Measurements from ENCODE around the gene GNA12.

Gene GNA12

DNA sequence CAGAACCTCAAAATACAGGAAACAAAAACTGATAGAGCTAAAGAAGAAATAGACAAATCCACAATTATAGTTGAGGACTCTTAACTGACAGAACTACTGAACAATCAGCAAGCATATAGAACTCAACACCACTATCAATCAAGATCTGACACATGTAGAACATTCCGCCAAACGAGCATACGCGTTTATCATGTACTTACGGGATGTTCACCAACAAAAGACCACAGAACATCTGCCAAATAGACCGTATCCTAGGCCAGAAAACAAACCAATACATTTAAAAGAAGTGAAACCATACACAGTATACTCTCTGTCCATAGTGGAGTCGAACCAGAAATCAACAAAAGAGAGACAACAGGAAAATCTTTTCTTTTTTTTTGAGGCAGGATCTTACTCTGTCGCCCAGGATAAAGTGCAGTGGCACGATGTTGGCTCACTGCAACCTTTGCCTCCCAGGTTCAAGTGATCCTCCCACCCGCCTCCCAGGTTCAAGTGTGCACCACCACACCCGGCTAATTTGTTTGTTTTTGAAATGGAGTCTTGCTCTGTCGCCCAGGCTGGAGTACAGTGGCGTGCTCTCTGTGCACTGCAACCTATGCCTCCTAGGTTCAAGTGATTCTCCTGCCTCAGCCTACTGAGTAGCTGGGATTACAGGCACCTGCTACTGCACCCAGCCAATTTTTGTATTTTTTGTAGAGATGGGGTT, 5.1 kb downstream of the GNA12 start:
- in situ Hi-C loops (cut with MboI; ENCODE audit: low sequenced_read_pairs): no loop called here

DNA sequence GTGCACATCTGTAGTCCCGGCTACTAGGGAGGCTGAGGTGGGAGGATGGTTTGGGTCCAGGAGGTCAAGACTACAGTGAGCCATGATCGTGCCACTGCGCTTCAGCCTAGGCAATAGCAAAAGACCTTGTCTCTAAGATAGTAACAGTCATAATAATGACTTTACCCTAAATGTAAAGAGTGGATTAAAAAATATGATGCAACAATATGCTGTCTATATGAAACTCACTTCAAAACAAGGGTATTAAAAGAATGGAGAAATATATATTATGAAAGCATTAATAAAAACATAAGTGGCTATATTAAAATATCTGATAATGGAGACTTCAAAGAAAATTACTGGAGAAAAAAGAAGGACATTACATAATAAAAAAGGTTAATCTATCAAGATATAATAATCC, 5.7 kb downstream of the GNA12 start:
- in situ Hi-C loops (cut with MboI; ENCODE audit: low sequenced_read_pairs): no loop called here

DNA sequence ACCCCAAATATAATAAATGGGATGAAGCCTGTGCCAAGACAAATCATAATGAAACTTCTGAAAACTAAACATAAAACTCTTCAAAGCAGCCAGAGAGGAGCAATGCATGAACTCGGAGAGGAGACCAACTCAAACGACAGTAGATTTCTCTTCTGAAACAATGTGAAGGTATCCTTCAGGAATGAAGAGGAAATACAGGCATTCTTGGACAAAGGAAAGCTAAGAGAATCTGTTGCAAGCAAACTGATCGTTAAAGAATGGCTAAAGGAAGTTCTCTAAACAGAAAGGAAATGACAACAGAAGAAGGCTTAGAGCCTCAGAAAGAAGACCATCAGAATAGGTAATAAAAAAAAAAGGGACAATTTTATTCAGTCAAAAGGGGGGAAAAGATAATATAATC, 6.6 kb downstream of the GNA12 start:
- in situ Hi-C loops (cut with MboI; ENCODE audit: low sequenced_read_pairs): no loop called here

DNA sequence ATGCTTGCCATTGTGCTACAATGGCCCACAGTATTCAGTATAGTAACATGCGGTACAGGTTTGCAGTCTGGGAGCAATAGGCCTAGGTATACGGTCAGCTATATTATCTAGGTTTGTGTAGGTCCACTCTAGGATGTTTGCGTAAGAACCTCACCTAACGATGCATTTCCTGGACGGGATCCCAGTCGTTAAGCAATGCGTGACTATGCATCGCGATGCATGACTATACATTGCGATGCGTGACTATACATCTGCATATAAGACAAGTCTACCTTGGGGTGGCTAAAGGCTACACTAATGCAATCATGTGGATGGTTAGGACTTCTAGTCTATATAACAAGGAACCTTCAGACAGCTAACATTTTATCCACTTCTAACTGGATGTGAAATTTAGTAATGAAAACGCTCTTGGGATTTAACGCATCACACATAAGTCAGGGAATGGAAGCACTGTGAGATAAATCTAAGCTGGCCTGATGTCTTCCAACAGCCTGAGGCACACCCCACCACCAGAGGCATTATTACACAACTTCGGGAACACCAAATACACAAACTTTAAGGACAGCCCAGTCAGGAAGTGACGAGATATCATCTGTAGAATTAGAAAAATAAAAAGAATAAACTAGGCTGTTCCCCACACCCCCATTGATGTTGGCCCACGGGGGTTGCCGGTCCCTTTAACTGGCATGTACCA, 9.2 kb downstream of the GNA12 start:
- in situ Hi-C loops (cut with MboI; ENCODE audit: low sequenced_read_pairs): no loop called here

DNA sequence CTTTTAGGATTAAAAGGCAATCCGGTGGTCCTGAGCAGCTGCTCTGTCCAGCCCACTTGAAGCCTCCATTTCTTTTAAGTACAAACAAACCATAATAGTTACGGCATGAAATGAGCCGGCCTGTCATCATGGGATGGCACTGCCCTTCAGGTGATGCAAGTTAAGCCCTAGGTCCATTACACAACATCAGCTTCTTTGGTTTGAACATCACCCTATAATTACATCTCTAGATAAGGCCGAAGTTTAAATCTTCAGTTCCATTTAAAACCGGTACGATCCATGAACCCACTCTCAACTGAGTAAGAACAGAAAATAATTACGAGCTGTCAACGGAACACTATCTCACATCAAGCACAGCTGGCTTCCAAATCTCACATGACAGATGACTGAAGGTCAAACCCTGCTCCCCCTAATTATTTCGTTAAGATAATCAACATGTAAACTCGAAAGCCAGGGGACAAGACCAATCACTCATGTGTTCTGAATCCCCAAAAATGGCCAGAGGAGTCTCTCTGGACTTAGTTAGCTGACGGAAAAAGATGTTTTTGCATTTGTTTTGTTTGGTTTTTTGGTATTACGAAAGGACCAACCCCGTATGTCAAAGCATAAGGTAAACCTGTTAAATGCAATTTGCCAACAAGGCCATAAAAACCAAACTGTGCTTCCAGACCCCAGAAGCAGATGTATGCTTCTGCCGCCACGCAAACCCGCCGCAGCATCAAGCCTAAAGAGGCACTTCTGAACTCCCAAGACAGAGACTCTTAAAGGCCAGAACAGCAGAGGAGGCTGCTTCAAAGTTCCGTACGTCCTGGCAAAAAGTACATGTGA, 10.8 kb downstream of the GNA12 start:
- in situ Hi-C loops (cut with MboI; ENCODE audit: low sequenced_read_pairs): no loop called here

DNA sequence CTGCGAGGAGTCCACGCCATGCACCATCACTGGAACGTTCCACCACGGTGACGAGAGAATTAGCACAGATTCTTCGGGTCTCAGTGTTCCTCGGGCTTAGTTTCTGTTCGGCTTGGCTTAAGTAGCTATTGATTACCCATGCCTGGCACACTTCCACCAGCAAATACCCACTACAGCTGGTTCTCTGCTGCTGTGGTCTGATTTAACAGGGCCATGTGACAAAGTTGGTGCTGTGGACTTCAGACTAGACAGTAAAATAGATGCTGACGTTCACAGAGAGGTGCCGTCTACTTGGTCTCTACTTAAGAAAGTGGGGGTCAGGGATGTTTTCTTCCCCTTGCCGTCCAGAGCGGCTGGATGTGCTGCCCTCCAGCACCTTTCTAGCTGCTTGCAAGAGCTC, 11.6 kb downstream of the GNA12 start:
- in situ Hi-C loops (cut with MboI; ENCODE audit: low sequenced_read_pairs): no loop called here

DNA sequence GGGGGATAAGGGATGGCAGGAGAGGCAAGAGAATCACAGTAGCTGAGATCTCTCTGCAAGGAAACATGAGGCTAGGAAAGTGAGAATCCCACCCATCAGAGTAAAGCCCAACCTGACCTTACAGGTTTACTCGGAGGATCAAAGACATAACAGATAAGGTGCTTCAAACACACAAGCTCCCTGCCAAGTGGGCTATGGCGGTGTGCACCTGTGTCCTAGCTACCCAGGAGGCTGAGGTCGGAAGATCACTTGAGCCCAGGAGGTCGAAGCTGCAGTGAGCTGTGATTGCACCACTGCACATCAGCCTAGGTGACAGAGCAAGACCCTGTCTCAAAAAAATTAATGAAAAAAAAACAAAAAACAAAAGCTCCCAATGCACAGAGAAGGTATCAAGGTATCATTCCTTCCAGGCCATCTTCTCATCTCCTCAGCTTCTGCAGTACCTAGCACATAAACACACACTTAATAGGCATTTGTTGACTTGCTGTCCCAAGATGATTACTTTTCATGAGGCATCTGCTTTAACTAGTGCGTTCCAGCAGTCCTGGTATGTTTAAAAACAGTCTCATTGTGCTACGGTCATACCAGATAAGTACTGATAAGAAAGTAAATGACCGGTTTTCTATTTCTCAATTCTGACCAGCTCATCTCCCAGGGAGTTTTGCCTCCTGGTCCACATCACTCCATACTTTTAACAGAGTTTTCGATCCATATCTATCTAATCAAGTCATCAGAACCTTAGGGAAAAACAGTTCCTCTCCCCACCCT, 13.3 kb downstream of the GNA12 start:
- in situ Hi-C loops (cut with MboI; ENCODE audit: low sequenced_read_pairs): no loop called here

DNA sequence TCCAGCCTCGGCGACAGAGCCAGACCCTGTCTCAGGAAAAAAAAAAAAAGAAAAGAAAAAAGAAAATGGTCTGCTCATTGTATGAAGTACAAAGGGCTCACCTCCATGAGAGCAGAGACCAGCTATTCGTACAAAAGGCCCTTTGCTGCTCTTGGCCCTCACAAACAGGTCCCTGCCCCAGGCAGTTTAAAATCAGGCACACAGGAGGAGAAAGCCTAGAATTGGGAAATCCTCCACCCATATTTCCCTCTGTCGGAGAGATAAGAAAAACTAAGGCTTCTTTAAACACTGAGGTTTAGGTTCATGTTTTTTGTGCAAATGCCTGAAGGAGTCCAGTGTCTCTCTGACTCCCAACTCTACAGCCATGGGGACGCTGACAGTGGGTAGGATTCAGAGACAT, 15.1 kb downstream of the GNA12 start:
- in situ Hi-C loops (cut with MboI; ENCODE audit: low sequenced_read_pairs): no loop called here

DNA sequence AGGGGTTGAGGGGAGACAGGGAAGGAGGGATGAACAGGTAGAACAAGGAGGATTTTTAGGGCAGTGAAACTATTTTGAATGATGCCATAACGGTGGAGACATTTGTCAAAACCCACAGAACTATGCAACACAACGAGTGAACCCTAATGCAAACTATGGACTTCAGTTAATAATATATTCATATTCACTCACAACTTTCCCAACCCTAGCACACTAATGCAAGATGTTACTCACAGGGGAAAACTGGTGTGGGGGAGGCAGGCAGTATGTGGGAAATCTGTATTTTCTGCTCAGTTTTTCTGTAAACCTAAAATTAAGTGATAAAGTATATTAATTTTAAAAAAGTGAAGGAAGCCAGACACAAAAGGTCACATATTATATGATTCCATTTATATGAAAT, 17.3 kb downstream of the GNA12 start:
- in situ Hi-C loops (cut with MboI; ENCODE audit: low sequenced_read_pairs): no loop called here

DNA sequence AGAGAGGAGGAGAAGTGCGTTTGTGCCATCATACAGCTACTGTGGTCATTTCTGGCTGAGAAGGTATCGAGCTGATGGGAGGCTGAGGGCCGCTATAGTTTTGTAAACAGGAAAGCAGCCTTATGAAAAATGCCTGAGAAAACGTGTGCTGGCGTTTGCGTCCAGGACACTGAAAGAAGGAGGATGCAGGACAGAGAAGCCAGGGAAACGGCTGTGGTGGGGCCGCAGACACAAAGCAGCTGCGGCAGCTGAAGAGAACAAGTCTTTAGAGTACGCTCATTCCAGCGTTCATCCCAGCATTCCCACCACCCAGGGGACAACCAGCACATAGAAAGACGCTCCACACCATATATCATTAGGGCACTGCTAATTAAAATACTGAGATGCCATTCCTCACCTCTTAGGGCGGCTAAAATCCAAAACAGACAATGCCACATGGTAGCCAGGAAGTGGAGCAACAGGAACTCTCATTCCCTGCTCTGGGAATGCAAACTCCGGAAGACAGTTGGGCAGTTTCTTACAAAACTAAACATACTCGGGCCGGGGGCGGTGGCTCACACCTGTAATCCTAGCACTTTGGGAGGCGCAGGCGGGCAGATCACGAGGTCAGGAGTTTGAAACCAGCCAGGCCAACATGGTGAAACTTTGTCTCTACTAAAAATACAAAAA, 18.4 kb downstream of the GNA12 start:
- in situ Hi-C loops (cut with MboI; ENCODE audit: low sequenced_read_pairs): no loop called here

DNA sequence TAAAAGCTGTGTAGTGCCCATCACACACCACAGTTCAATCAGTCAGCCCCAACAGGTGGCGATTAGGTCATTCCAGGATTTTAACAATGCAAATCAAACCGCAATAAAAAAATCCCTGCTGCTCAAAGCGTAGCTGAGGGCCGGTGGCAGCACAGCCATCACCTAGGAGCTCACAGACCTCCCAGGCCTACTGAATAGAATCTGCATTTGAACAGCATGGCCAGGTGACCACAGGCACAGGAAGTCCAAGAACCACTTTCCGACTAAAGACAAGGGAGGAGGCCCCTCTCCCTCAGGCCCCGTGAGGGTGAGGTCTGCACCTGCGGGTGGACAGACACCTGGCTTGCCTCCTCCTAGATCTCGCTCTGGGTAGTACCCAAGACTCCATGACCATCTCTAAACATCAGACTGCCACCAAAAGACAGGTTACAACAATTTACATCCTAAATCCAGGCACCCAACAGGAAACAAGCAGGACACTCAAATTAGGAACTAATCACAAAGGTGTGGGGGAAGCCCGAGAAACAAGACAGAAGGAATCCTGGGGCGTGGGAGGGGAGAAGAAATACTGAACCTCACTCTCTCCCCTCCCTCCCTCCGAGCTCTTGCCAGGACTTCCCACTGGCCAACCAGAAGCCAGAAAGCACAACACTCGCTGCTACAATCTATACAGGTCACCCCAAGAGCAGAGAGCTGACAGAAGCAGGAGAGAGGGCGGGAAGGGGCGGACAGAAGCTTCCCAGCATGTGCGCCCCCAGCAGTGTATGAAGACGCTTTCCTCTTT, 19.2 kb downstream of the GNA12 start:
- in situ Hi-C loops (cut with MboI; ENCODE audit: low sequenced_read_pairs): no loop called here

DNA sequence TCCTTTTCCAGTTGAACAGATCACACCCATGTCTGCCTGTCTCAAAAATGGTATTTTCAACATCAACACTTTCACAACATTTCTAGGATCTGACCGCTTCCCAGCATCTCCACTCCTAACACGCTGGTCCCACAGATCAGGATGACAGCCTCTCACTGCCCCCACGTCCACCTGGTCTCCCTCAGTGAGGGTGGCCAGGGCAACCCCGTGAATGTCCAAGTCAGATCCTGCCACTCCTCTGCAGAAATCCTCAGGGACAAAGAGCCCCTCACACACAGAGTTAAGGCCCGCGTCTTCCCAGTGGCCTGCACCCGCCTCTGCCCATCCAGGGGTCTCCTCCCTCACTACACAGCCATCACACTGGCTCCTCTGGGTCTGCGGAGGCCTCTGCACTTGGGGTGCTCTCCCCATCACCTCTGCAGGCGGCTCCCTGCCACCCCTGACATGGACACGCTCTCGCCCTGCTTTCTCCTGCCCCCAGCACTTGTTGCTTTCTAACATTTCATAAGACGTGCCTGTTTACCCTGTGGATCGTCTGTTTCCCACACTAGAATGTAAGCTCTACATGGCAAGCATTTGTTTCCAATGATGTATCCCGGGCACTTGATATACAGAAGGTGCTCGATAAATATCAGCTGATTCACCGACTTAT, 20.0 kb downstream of the GNA12 start:
- in situ Hi-C loops (cut with MboI; ENCODE audit: low sequenced_read_pairs): no loop called here

DNA sequence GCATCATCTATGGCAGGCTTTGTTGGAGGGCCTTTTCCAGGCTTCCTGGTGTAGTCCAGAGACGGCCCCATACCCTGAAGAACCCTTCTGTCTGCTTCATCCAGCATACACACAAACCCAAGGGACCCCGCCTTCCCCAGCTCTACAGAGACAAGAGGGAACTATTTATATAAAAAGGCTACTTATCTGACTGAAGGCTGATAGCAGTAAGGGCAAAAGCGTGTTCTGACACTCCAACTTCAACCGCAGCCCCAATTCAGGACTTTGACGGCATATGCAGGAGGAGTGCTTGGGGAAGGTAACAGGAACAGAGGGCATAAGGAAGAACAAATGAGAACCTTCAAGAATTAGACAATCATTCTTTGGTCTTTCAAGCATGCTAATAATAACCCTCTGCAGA, 21.0 kb downstream of the GNA12 start:
- in situ Hi-C loops (cut with MboI; ENCODE audit: low sequenced_read_pairs): no loop called here

DNA sequence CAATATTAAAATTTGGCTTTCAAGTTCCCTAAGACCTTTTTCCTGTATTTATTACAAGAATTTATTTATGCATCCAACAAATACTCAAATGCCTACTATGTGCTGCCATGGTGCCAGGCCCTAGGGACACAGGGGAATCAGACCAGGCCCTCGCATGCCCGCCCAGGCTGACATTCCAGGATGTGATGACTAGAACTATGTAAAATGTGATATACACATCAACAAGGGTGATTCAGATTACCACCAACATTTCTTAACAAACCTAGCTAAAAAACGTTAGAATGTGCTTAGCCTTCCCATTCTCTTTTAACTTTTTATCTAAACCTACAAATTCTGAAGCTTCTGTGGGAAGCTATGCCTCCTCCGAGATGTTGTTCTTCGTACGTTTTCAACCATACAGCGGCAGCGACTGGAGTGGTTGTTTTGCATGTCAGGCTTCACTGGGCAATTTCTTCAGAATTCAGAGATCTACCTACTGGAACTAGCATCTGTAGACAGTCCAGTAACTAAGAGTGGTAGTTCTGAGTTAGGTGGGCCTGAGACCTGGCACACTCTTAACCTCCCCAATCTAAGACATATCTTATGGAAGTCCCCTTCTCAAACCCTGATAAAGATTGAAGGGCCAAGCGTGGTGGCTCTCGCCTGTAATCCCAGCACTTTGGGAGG, 22.1 kb downstream of the GNA12 start:
- in situ Hi-C loops (cut with MboI; ENCODE audit: low sequenced_read_pairs): no loop called here

DNA sequence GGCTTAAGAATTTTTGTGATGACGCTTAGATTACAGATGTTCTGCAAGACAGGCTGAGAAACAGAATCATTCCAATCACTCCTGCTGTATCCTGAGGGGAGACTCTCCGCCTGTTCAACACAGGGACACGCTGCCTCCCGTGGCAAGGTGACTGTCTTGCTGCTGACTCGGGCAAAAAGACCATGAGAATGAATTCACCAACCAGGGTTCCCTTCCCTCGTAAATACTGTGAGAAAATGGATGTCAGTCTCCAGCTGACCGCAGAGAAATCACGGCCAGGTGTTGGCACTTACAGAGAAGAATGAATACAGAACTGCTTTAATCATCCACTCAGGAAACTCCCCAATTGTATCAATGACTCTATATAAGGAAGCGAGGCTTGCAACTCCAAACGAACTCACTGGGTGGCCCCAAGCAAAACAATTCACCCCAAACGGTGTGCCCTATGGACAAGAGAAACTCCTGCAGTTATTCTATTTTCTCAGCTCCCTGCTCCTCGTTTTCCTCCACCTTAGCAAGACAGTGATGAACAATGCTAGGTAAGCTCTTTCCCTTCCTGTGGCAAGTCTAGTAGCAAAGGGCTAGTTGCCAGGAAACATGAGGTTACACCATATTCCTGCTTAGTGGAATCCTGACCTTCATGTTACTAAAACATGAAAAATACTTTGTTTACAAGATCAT, 22.8 kb downstream of the GNA12 start:
- in situ Hi-C loops (cut with MboI; ENCODE audit: low sequenced_read_pairs): no loop called here

DNA sequence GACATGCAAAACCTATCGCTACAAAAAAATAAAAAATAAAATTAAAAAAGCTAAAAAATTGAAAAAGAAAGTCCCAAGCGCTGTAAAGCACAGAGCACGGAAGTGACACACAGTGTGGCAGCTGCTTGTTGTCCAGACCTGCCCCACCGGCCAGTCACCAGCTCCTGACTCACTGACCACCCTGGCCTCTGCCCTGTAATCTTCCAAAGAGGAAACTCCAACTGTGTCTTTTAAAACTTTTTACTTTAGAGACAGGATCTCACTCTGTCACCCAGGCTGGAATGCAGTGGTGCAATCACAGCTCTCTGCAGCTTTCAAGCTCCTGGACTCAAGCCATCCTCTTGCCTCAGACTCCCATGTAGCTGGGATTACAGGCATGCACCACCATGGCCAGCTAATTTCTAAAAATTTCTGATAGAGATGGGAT, 23.6 kb downstream of the GNA12 start:
- in situ Hi-C loops (cut with MboI; ENCODE audit: low sequenced_read_pairs): no loop called here

DNA sequence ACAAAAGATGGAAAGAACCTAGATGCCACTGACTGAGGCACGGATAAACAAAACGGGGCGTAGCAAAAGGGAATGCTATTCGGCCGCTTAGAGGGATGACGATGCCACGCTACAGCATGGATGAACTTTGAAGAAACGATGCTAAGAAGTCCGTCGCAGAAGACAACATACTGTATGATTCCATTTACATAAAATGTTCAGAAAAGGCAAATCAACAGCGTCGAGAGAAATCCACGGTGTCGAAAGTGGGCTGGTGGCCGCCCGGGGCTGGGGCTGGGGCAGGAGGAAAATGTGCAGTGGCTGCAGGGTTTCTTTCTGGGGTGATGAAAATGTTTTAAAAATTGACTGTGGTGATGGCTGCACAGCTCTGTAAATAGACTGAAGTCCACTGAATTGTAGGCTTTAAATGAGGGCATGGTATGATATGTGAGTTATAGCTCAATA, 24.1 kb downstream of the GNA12 start:
- in situ Hi-C loops (cut with MboI; ENCODE audit: low sequenced_read_pairs): no loop called here
